GM23338 (cell line): ENCODE data around the gene ZNF792. TPM values are rescaled to one million over a fixed set of nuclear protein-coding genes. Genes with fewer than 3 reads are reported as not detected.

Experiments used
- ATAC-seq: fragments of 200-7000 bp; cut with Tn5 transposase; 3 replicates; pipeline ENCODE4 v1.9.1; 2020
- DNase-seq: peaks from one replicate; pipeline ENCODE4 v3.0.0-alpha.2; 2015; ENCODE audit warnings: low spot score
- H2AFZ ChIP-seq: fragments of 200-600 bp; sonication (generic); 2 replicates; pipeline ENCODE4 v1.8.0; 2016; ENCODE audit warnings: antibody characterized with exemption, mild to moderate bottlenecking, moderate library complexity
- H3F3A ChIP-seq: fragments of 200-600 bp; sonication (generic); replicated peaks from 2 replicates; pipeline ENCODE4 v1.8.0; 2017; ENCODE audit warnings: antibody characterized with exemption, mixed run types, low read depth
- H3K27ac ChIP-seq: fragments of 200-600 bp; sonication (generic); 2 replicates; pipeline ENCODE4 v1.6.1; 2016; ENCODE audit warnings: low read depth
- H3K27me3 ChIP-seq: fragments of 200-600 bp; sonication (generic); 2 replicates; pipeline ENCODE4 v1.8.0; 2016; ENCODE audit warnings: mild to moderate bottlenecking, mixed run types, moderate library complexity; ENCODE audit not compliant: insufficient read depth
- H3K36me3 ChIP-seq: fragments of 200-600 bp; sonication (generic); 2 replicates; pipeline ENCODE4 v1.8.0; 2016; ENCODE audit warnings: mild to moderate bottlenecking; ENCODE audit not compliant: insufficient read depth
- H3K4me1 ChIP-seq: fragments of 200-600 bp; sonication (generic); 2 replicates; pipeline ENCODE4 v1.8.0; 2016; ENCODE audit warnings: mild to moderate bottlenecking, moderate library complexity; ENCODE audit not compliant: insufficient read depth
- H3K4me2 ChIP-seq: fragments of 200-600 bp; sonication (generic); 2 replicates; pipeline ENCODE4 v1.7.1; 2017; ENCODE audit warnings: mixed run types
- H3K4me3 ChIP-seq: fragments of 200-600 bp; sonication (generic); 2 replicates; pipeline ENCODE4 v1.6.1; 2016; ENCODE audit warnings: mixed run types
- H3K79me2 ChIP-seq: fragments of 200-600 bp; sonication (generic); replicated peaks from 2 replicates; pipeline ENCODE4 v1.8.0; 2017; ENCODE audit warnings: mild to moderate bottlenecking; ENCODE audit not compliant: insufficient read depth
- H3K9me2 ChIP-seq: fragments of 200-600 bp; sonication (generic); 2 replicates; pipeline ENCODE4 v1.8.0; 2017; ENCODE audit not compliant: insufficient read depth
- H4K20me1 ChIP-seq: fragments of 200-600 bp; sonication (generic); replicated peaks from 2 replicates; pipeline ENCODE4 v1.8.0; 2017; ENCODE audit warnings: mild to moderate bottlenecking; ENCODE audit not compliant: insufficient read depth
- H3K27ac Mint-ChIP-seq: 2 replicates; pipeline ENCODE4 v1.8.0; 2020; ENCODE audit warnings: inconsistent platforms, mild to moderate bottlenecking, moderate library complexity, mixed read lengths
- H3K27me3 Mint-ChIP-seq: 3 replicates; pipeline ENCODE4 v1.8.0; 2022; ENCODE audit warnings: low read depth, mild to moderate bottlenecking, moderate library complexity, mixed read lengths, inconsistent platforms; ENCODE audit not compliant: insufficient read depth, poor library complexity
- H3K36me3 Mint-ChIP-seq: 3 replicates; pipeline ENCODE4 v1.8.0; 2021; ENCODE audit warnings: low read depth, mild to moderate bottlenecking, inconsistent platforms, moderate library complexity, mixed read lengths
- H3K4me1 Mint-ChIP-seq: 3 replicates; pipeline ENCODE4 v1.8.0; 2020; ENCODE audit warnings: mild to moderate bottlenecking, inconsistent platforms, mixed read lengths
- H3K4me3 Mint-ChIP-seq: 3 replicates; pipeline ENCODE4 v1.8.0; 2021; ENCODE audit warnings: moderate library complexity, mild to moderate bottlenecking, inconsistent platforms, mixed read lengths
- H3K9me3 Mint-ChIP-seq: 3 replicates; pipeline ENCODE4 v1.8.0; 2020; ENCODE audit warnings: moderate library complexity, mild to moderate bottlenecking, inconsistent platforms, mixed read lengths
- EZH2phosphoT487 ChIP-seq: fragments of 200-600 bp; sonication (generic); IDR thresholded peaks from one replicate; pipeline ENCODE4 v1.8.1; 2018; ENCODE audit warnings: antibody characterized with exemption; ENCODE audit not compliant: unreplicated experiment
- POLR2AphosphoS5 ChIP-seq: IDR thresholded peaks from 2 replicates; pipeline ENCODE4 v1.6.1; 2016; ENCODE audit warnings: antibody characterized with exemption, low read depth
- long read RNA-seq: library from polyadenylated mRNA; unstranded; transcript quantifications from one replicate; pipeline ENCODE4 v2.0.0, GENCODE V29; 2020; ENCODE audit not compliant: unreplicated experiment
- polyA plus RNA-seq: library from polyadenylated mRNA; unstranded; fragments of >200 nt; fragmentation: Nextera tagmentation; extraction: Ambion mirVana; gene quantifications from 2 replicates; pipeline ENCODE4 v1.2.1, GENCODE V29; 2016
- total RNA-seq: library from RNA; depleted of rRNA; stranded (reverse); fragments of >200 nt; shearing (Covaris generic); gene quantifications from 2 replicates; pipeline ENCODE4 v1.2.3, GENCODE V29; 2014; rRNA removed
- TF ChIP-seq, protein P1 (sequence below): IDR thresholded peaks from 2 replicates; pipeline ENCODE4 v1.6.1; 2016; ENCODE audit warnings: antibody characterized with exemption
- TF ChIP-seq, protein P2 (sequence below), 2 experiments: fragments of 200-600 bp in 1 of 2; sonication (generic) in 1 of 2; conservative IDR thresholded peaks; 2 replicates each; pipeline versions ENCODE4 v1.5.1 to v1.6.1; 2016 to 2017; ENCODE audit warnings: antibody characterized with exemption in 2 of 2, low read depth in 2 of 2, mild to moderate bottlenecking in 2 of 2, moderate library complexity in 1 of 2
- TF ChIP-seq, protein P3 (sequence below): fragments of 250-450 bp; sonication (Bioruptor Pico); IDR thresholded peaks from 2 replicates; pipeline ENCODE4 v1.5.0; 2020; ENCODE audit warnings: mild to moderate bottlenecking, moderate library complexity

ZNF792 gene
- total RNA-seq: 8.8 and 12.8 TPM in 2 replicates
- polyA plus RNA-seq: 1.3 and 1.6 TPM in 2 replicates
- long read RNA-seq: 0 reads

DNA sequence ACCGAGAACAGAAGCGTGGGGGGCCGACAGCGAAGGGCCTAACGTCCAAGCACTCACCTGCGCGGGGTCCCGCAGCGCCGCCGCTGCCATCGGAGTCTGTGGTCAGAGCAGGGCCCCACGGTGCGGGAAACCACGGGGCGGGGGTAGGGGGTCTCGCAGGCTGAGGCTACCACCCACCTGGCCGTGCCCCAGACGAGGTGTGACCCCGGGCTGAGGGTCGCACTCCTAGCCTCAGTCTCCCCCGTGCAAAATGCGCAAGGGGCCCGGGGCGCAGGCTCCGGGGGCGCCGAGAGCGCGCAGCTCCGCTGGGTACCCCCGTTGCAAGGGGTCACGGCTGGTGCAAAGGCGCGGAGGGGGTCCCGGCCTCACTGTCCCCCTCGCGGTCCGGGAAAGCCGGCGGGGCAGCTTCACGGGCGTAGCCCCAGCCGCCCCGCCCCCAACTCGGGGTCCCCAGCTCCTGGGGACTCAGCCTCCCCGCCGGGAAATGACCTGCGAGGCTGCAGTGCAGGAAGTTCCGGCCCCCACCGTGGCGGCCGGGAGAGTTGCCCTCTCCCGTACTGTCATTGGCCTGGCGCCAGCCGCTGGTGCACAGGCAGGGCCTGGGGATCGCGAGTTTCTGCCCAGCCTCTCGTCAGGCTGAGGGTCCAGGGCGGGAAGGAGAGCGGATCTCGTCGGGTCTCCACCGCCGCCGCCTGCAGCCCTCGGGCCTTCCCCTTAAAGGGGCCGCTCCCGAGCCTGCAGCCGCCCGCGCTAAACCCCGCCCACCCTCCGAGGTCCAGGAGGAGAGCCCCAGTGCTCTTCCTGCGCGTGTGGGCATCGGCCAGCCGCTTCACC, at the start of gene ZNF792:
TSS of gene ZNF792 (minus strand) at position 657 of the 834 bp plus-strand sequence. CDS start at position 90, 567 bp downstream.
- H3K27me3 ChIP-seq: peaks cover 11% of the 10 kb centered on the region
- no peaks in the 10 kb centered on the region for H4K20me1 ChIP-seq
- H2AFZ ChIP-seq: peak within 1 kb of the TSS; percentile 97
- H3K9me3 Mint-ChIP-seq: peaks cover 69% of the 10 kb centered on the region
- TF ChIP-seq POLR2AphosphoS5: peak; percentile 62
- TF ChIP-seq EZH2phosphoT487: no peak
- TF ChIP-seq, protein P1, sequence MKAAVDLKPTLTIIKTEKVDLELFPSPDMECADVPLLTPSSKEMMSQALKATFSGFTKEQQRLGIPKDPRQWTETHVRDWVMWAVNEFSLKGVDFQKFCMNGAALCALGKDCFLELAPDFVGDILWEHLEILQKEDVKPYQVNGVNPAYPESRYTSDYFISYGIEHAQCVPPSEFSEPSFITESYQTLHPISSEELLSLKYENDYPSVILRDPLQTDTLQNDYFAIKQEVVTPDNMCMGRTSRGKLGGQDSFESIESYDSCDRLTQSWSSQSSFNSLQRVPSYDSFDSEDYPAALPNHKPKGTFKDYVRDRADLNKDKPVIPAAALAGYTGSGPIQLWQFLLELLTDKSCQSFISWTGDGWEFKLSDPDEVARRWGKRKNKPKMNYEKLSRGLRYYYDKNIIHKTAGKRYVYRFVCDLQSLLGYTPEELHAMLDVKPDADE: peak; percentile 44; the same call in 1 of the 2 replicates
- H3K4me1 Mint-ChIP-seq: peaks cover 13% of the 10 kb centered on the region
- peak within 1 kb of the TSS; percentile 97 for H3K4me3 ChIP-seq
- H3K4me3 Mint-ChIP-seq: peak within 1 kb of the TSS; percentile 76
- H3K9me2 ChIP-seq: no peaks in the 10 kb centered on the region
- H3F3A ChIP-seq: 0 out of 2 replicates have a peak, but pooled peaks cover 3% of the 10 kb centered on the region
- H3K36me3 Mint-ChIP-seq: peaks cover 64% of the 10 kb centered on the region
- H3K27me3 Mint-ChIP-seq: peaks cover 25% of the 10 kb centered on the region
- H3K27ac Mint-ChIP-seq: no peak within 1 kb of the TSS
- ATAC-seq: peak; percentile 95
- DNase-seq: peak; percentile 88
- H3K36me3 ChIP-seq: peaks cover 8% of the 10 kb centered on the region
- peaks cover 15% of the 10 kb centered on the region for H3K79me2 ChIP-seq
- peak within 1 kb of the TSS; percentile 97 for H3K4me2 ChIP-seq
- no peak within 1 kb of the TSS; the same call in 1 of the 2 replicates for H3K27ac ChIP-seq
- peaks cover 13% of the 10 kb centered on the region for H3K4me1 ChIP-seq

DNA sequence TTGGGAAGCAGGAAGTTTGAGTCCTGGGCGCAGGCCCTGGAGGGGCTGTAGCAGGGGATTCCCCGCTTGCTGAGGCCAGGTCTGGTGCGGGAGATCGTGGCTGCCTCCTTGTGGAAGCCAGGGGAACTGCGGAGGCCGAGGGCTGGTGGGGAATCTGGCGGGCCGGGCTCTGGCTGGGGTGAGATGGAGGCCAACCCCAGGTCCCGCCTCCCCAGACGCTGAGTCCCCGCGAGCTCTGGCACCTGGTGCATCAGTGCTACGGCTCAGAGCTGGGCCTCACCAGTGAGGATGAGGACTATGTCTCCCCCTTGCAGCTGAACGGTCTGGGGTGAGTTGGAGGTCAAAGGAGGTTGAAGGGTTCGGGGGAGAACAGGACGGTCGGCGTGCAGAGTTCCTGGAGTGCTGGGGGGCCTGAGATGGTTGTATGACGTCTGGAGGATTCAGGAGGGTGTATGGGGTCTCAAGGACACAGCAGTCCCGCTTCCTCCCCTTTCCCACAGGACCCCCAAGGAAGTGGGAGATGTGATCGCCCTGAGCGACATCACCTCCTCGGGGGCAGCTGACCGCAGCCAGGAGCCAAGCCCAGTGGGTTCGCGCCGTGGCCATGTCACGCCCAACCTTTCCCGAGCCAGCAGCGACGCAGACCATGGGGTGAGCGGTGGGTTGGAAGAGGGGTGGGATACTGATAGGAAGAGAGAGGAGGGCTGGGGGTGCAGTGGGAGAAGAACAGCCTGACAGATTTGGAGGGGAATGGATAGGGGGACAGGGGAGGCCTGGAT, 49.2 kb upstream of the ZNF792 start:
- Mint-ChIP-seq H3K4me3 (no peak overlapping the region; the same call in 2 of the 3 replicates), H3K4me1 (peaks cover 4% of the 10 kb centered on the region; the same call in 1 of the 3 replicates), H3K9me3 (no peaks in the 10 kb centered on the region; the same call in 2 of the 3 replicates), H3K36me3 (peaks cover 95% of the 10 kb centered on the region), H3K27me3 (peaks cover 22% of the 10 kb centered on the region), H3K27ac (no peak overlapping the region; the same call in 1 of the 2 replicates)
- Histone ChIP-seq H3K27me3 (no peaks in the 10 kb centered on the region), H2AFZ (no peak overlapping the region), H3F3A (peaks cover 33% of the 10 kb centered on the region), H3K4me1 (no peaks in the 10 kb centered on the region), H3K27ac (peak overlapping the region; percentile 45; the same call in 1 of the 2 replicates), H3K9me2 (no peaks in the 10 kb centered on the region), H4K20me1 (peaks cover 21% of the 10 kb centered on the region), H3K79me2 (peaks cover 6% of the 10 kb centered on the region), H3K4me3 (no peak overlapping the region), H3K36me3 (peaks cover 69% of the 10 kb centered on the region), H3K4me2 (no peak overlapping the region)
- peak; percentile 94 for ATAC-seq
- peak; percentile 87 for DNase-seq
- TF ChIP-seq, protein P2, sequence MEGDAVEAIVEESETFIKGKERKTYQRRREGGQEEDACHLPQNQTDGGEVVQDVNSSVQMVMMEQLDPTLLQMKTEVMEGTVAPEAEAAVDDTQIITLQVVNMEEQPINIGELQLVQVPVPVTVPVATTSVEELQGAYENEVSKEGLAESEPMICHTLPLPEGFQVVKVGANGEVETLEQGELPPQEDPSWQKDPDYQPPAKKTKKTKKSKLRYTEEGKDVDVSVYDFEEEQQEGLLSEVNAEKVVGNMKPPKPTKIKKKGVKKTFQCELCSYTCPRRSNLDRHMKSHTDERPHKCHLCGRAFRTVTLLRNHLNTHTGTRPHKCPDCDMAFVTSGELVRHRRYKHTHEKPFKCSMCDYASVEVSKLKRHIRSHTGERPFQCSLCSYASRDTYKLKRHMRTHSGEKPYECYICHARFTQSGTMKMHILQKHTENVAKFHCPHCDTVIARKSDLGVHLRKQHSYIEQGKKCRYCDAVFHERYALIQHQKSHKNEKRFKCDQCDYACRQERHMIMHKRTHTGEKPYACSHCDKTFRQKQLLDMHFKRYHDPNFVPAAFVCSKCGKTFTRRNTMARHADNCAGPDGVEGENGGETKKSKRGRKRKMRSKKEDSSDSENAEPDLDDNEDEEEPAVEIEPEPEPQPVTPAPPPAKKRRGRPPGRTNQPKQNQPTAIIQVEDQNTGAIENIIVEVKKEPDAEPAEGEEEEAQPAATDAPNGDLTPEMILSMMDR (conservative IDR thresholded peaks at IDR 0.05; ENCODE audit: low read depth in 2 of 2): peak; percentile 92 to 95
- TF ChIP-seq, protein P3, sequence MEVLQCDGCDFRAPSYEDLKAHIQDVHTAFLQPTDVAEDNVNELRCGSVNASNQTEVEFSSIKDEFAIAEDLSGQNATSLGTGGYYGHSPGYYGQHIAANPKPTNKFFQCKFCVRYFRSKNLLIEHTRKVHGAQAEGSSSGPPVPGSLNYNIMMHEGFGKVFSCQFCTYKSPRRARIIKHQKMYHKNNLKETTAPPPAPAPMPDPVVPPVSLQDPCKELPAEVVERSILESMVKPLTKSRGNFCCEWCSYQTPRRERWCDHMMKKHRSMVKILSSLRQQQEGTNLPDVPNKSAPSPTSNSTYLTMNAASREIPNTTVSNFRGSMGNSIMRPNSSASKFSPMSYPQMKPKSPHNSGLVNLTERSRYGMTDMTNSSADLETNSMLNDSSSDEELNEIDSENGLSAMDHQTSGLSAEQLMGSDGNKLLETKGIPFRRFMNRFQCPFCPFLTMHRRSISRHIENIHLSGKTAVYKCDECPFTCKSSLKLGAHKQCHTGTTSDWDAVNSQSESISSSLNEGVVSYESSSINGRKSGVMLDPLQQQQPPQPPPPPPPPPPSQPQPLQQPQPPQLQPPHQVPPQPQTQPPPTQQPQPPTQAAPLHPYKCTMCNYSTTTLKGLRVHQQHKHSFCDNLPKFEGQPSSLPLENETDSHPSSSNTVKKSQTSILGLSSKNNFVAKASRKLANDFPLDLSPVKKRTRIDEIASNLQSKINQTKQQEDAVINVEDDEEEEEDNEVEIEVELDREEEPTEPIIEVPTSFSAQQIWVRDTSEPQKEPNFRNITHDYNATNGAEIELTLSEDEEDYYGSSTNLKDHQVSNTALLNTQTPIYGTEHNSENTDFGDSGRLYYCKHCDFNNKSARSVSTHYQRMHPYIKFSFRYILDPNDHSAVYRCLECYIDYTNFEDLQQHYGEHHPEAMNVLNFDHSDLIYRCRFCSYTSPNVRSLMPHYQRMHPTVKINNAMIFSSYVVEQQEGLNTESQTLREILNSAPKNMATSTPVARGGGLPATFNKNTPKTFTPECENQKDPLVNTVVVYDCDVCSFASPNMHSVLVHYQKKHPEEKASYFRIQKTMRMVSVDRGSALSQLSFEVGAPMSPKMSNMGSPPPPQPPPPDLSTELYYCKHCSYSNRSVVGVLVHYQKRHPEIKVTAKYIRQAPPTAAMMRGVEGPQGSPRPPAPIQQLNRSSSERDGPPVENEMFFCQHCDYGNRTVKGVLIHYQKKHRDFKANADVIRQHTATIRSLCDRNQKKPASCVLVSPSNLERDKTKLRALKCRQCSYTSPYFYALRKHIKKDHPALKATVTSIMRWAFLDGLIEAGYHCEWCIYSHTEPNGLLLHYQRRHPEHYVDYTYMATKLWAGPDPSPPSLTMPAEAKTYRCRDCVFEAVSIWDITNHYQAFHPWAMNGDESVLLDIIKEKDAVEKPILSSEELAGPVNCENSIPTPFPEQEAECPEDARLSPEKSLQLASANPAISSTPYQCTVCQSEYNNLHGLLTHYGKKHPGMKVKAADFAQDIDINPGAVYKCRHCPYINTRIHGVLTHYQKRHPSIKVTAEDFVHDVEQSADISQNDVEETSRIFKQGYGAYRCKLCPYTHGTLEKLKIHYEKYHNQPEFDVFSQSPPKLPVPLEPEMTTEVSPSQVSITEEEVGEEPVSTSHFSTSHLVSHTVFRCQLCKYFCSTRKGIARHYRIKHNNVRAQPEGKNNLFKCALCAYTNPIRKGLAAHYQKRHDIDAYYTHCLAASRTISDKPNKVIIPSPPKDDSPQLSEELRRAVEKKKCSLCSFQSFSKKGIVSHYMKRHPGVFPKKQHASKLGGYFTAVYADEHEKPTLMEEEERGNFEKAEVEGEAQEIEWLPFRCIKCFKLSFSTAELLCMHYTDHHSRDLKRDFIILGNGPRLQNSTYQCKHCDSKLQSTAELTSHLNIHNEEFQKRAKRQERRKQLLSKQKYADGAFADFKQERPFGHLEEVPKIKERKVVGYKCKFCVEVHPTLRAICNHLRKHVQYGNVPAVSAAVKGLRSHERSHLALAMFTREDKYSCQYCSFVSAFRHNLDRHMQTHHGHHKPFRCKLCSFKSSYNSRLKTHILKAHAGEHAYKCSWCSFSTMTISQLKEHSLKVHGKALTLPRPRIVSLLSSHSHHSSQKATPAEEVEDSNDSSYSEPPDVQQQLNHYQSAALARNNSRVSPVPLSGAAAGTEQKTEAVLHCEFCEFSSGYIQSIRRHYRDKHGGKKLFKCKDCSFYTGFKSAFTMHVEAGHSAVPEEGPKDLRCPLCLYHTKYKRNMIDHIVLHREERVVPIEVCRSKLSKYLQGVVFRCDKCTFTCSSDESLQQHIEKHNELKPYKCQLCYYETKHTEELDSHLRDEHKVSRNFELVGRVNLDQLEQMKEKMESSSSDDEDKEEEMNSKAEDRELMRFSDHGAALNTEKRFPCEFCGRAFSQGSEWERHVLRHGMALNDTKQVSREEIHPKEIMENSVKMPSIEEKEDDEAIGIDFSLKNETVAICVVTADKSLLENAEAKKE (CRISPR knock-in tag): no peak
- peak; percentile 52; the same call in 1 of the 2 replicates for TF ChIP-seq POLR2AphosphoS5
